Ishikawa (cell line): Measurements from ENCODE around the gene ANKRD33.

Experiments used
- CEBPB ChIP-seq: IDR thresholded peaks from 2 replicates; pipeline ENCODE4 v1.6.1; 2012
- CREB1 ChIP-seq: IDR thresholded peaks from 2 replicates; pipeline ENCODE4 v1.6.1; 2012; ENCODE audit warnings: low read depth
- NFIC ChIP-seq: IDR thresholded peaks from 2 replicates; pipeline ENCODE4 v1.6.1; 2012
- REST ChIP-seq: IDR thresholded peaks from 2 replicates; pipeline ENCODE4 v1.6.1; 2012; ENCODE audit warnings: low read depth, mild to moderate bottlenecking
- TAF1 ChIP-seq: IDR thresholded peaks from 2 replicates; pipeline ENCODE4 v1.6.1; 2012; ENCODE audit warnings: low read depth, mild to moderate bottlenecking
- TF ChIP-seq, protein P1 (sequence below): IDR thresholded peaks from 2 replicates; pipeline ENCODE4 v1.6.1; 2012
- TF ChIP-seq, protein P2 (sequence below): IDR thresholded peaks from 2 replicates; pipeline ENCODE4 v1.6.1; 2012

DNA sequence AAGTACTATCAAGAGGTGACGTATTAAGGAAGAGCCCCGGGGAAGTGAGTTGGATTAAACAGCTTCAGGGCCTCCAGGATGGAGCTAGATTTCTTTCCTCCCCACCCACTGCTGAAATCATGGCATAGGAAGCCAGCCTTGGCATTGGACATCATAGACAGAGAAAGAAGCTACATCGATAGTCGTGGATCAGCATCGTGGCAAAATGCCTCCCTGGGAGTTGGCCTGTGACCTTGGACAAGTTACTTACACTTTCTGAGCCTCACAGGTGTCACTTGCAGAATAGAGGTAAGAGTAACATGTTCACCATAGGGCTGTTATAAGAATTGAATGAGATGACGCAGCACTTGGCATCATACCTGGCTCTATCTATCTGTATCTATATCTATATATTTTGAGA lies 5.9 kb downstream of the ANKRD33 start:
- TF ChIP-seq REST (no peak), NFIC (no peak), CREB1 (no peak), TAF1 (no peak), CEBPB (no peak)
- TF ChIP-seq, protein P1, sequence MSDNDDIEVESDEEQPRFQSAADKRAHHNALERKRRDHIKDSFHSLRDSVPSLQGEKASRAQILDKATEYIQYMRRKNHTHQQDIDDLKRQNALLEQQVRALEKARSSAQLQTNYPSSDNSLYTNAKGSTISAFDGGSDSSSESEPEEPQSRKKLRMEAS, result no peak
- TF ChIP-seq, protein P2, sequence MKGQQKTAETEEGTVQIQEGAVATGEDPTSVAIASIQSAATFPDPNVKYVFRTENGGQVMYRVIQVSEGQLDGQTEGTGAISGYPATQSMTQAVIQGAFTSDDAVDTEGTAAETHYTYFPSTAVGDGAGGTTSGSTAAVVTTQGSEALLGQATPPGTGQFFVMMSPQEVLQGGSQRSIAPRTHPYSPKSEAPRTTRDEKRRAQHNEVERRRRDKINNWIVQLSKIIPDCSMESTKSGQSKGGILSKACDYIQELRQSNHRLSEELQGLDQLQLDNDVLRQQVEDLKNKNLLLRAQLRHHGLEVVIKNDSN, result no peak
